A673 (cell line): ENCODE data around the gene SYTL1.

Experiments
- EZH2 ChIP-seq: fragments of 200-600 bp; sonication (generic); IDR thresholded peaks from 2 replicates; pipeline ENCODE4 v1.6.1; 2017; ENCODE audit warnings: borderline replicate concordance, low read depth, mild to moderate bottlenecking, mixed read lengths, antibody characterized with exemption, low read length; ENCODE audit not compliant: poor library complexity, severe bottlenecking
- TF ChIP-seq, protein P1 (sequence below): fragments of 300-800, 200-600 bp; sonication (generic); conservative IDR thresholded peaks from 2 replicates; pipeline ENCODE4 v1.5.1; 2017; ENCODE audit warnings: low read depth, mild to moderate bottlenecking, antibody characterized with exemption, low read length, moderate library complexity, mixed read lengths

DNA sequence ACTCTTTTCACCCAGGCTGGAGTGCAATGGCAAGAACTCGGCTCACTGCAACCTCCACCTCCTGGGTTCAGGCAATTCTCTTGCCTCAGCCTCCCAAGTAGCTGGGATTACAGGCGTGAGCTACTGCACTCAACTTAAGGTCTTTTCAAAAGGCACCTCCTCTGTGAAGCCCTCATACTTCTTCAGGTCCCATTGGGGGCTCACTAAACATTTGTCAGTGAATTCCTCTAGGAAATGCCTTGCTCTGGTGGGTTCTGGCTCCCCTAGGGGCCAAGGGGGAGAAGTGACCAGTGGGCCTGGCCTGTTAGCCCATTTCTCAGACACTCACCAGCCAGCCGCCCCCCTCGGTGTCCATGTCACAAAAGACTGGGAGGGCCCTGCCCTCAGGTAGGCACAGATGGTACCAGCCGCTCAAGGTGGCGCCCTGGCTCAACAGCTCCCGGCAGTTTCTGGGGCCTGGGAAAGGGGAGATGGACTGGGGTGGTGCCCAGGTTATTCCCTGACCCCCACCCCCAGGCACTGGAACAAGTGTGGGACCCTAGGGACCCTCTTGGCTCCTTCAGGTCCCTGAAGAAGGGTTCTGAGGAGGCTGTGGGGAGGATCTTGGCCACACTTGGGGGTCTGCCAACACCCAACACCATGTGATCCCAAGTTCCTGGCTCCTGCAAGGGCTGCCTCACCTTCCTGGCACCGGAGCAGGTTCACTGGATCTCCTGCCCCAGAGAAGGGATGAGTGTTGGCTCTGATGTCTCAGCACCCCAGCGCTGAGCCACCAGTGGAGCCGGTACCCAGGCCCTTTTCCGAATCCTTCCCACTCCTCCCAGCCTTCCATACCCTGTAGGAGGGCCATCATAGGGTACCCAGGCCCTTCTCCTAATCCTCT lies 31.2 kb downstream of the SYTL1 start:
- TF ChIP-seq, protein P1, sequence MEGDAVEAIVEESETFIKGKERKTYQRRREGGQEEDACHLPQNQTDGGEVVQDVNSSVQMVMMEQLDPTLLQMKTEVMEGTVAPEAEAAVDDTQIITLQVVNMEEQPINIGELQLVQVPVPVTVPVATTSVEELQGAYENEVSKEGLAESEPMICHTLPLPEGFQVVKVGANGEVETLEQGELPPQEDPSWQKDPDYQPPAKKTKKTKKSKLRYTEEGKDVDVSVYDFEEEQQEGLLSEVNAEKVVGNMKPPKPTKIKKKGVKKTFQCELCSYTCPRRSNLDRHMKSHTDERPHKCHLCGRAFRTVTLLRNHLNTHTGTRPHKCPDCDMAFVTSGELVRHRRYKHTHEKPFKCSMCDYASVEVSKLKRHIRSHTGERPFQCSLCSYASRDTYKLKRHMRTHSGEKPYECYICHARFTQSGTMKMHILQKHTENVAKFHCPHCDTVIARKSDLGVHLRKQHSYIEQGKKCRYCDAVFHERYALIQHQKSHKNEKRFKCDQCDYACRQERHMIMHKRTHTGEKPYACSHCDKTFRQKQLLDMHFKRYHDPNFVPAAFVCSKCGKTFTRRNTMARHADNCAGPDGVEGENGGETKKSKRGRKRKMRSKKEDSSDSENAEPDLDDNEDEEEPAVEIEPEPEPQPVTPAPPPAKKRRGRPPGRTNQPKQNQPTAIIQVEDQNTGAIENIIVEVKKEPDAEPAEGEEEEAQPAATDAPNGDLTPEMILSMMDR, result 0 out of 2 replicates have a peak, but pooled peaks have one; percentile 36
- no peak for TF ChIP-seq EZH2
